OCI-LY7 (cell line): ENCODE measurements around the gene KBTBD13.

Experiments used
- CTCF ChIP-seq: fragments of 200-600 bp; sonication (generic); conservative IDR thresholded peaks from 2 replicates; pipeline ENCODE4 v1.5.1; 2014; ENCODE audit warnings: mild to moderate bottlenecking, antibody characterized with exemption, low read length, moderate library complexity, mixed read lengths
- EZH2phosphoT487 ChIP-seq: fragments of 200-600 bp; sonication (generic); IDR thresholded peaks from 2 replicates; pipeline ENCODE4 v1.6.1; 2018; ENCODE audit warnings: low read depth, borderline replicate concordance, mild to moderate bottlenecking, mixed run types, antibody characterized with exemption, low read length, moderate library complexity, mixed read lengths

- TF ChIP-seq CTCF (no peak), EZH2phosphoT487 (no peak)
Observed at GRCh38 chr15:65106011-65106590, 29.6 kb downstream of the KBTBD13 start.
